Upper lobe of left lung (tissue), 4 donors: Measurements from ENCODE around the gene GRID1.

Experiments
- CTCF ChIP-seq, 6 experiments: fragments of 450-650 bp in 4 of 6; fragments of 200-600 bp in 2 of 6; sonication (generic) in 2 of 6; IDR thresholded peaks; one replicate each; pipeline ENCODE4 v1.5.1; 2016 to 2019; ENCODE audit warnings: antibody characterized with exemption in 6 of 6
- EP300 ChIP-seq, 4 donors: sonication (generic); formaldehyde crosslinking; IDR thresholded peaks; one replicate each; pipeline ENCODE4 v1.5.1; 2017; ENCODE audit warnings: antibody characterized with exemption in 4 of 4, control low read depth in 2 of 4
- POLR2A ChIP-seq, 4 donors: fragments of 450-650 bp; IDR thresholded peaks; one replicate each; pipeline ENCODE4 v1.5.1; 2016 to 2017; ENCODE audit warnings: antibody characterized with exemption in 4 of 4, mild to moderate bottlenecking in 2 of 4
- POLR2AphosphoS5 ChIP-seq, 2 donors: sonication (generic); formaldehyde crosslinking; IDR thresholded peaks; one replicate each; pipeline ENCODE4 v1.5.1; 2017; ENCODE audit warnings: antibody characterized with exemption in 2 of 2

GRCh38 chr10:85868627-85869499, 497.7 kb downstream of the GRID1 start:
- TF ChIP-seq CTCF (IDR thresholded peaks at IDR 0.05) (no peak), POLR2A (IDR thresholded peaks at IDR 0.05) (no peak), EP300 (IDR thresholded peaks at IDR 0.05) (no peak), POLR2AphosphoS5 (IDR thresholded peaks at IDR 0.05) (no peak)
